A673 (cell line): Measurements from ENCODE around the gene MTAP. TPM values are rescaled to one million over a fixed set of nuclear protein-coding genes. Genes with fewer than 3 reads are reported as not detected.

ENCODE experiments used
- BruUV-seq: library from RNA; stranded (reverse); fragments of 400-500 nt; replicated peaks from 2 replicates; lab custom pipeline; 2021; lab: Mats Ljungman, UMichigan
- CTCF ChIA-PET: fragments of 300-600 bp; sonication (Branson Sonifier 250); formaldehyde crosslinking; loops from one replicate; lab custom pipeline; 2022; ENCODE audit warnings: antibody characterized with exemption; lab: Charles Lee
- POLR2A ChIA-PET: fragments of 300-600 bp; sonication (Branson Sonifier 250); formaldehyde crosslinking; loops from one replicate; lab custom pipeline; 2022; ENCODE audit warnings: antibody characterized with exemption; ENCODE audit not compliant: low non-redundant PET; lab: Charles Lee
- DNase-seq: peaks from one replicate; pipeline ENCODE4 v3.0.0-alpha.2; 2015; ENCODE audit warnings: low spot score
- H3K27ac ChIP-seq: fragments of 200-600 bp; sonication (generic); 2 replicates; pipeline ENCODE4 v1.5.1; 2016; ENCODE audit warnings: mixed run types, low read depth, mild to moderate bottlenecking, mixed read lengths, antibody characterized with exemption, low read length; ENCODE audit not compliant: poor library complexity, severe bottlenecking
- H3K27me3 ChIP-seq: fragments of 200-600 bp; sonication (generic); replicated peaks from 2 replicates; pipeline ENCODE4 v1.6.1; 2017; ENCODE audit warnings: mixed run types, low read depth, mild to moderate bottlenecking, mixed read lengths, antibody characterized with exemption, low read length; ENCODE audit not compliant: insufficient read depth, poor library complexity
- H3K36me3 ChIP-seq: fragments of 200-600 bp; sonication (generic); 2 replicates; pipeline ENCODE4 v1.6.1; 2016; ENCODE audit warnings: mixed run types, mild to moderate bottlenecking, mixed read lengths, antibody characterized with exemption, low read length; ENCODE audit not compliant: insufficient read depth, poor library complexity, severe bottlenecking
- H3K4me1 ChIP-seq: fragments of 200-600 bp; sonication (generic); 2 replicates; pipeline ENCODE4 v1.6.1; 2017; ENCODE audit warnings: mixed run types, mild to moderate bottlenecking, mixed read lengths, antibody characterized with exemption, low read length; ENCODE audit not compliant: insufficient read depth, poor library complexity, severe bottlenecking
- H3K4me3 ChIP-seq: fragments of 200-600 bp; sonication (generic); 2 replicates; pipeline ENCODE4 v1.5.1; 2016; ENCODE audit warnings: low read depth, mixed run types, mild to moderate bottlenecking, mixed read lengths, low read length; ENCODE audit not compliant: poor library complexity, severe bottlenecking
- H3K9me3 ChIP-seq: fragments of 200-600 bp; sonication (generic); 2 replicates; pipeline ENCODE4 v1.6.1; 2016; ENCODE audit warnings: mixed run types, low read depth, mild to moderate bottlenecking, mixed read lengths, antibody characterized with exemption, low read length; ENCODE audit not compliant: poor library complexity, severe bottlenecking
- EZH2 ChIP-seq: fragments of 200-600 bp; sonication (generic); IDR thresholded peaks from 2 replicates; pipeline ENCODE4 v1.6.1; 2017; ENCODE audit warnings: borderline replicate concordance, low read depth, mild to moderate bottlenecking, mixed read lengths, antibody characterized with exemption, low read length; ENCODE audit not compliant: poor library complexity, severe bottlenecking
- intact Hi-C: fragments of 100-400 bp; cut with micrococcal nuclease; formaldehyde crosslinking; loops from one replicate; pipeline ENCODE4 v1.10.0; 2022; ENCODE audit not compliant: unreplicated experiment
- total RNA-seq: library from RNA; stranded (reverse); gene quantifications from 2 replicates; pipeline ENCODE4 v1.2.3, GENCODE V29; 2021
- TF ChIP-seq, protein P1 (sequence below): fragments of 300-800, 200-600 bp; sonication (generic); conservative IDR thresholded peaks from 2 replicates; pipeline ENCODE4 v1.5.1; 2017; ENCODE audit warnings: low read depth, mild to moderate bottlenecking, antibody characterized with exemption, low read length, moderate library complexity, mixed read lengths

The MTAP gene
- total RNA-seq, 1 experiment from 2014 or later: 39.2 TPM

DNA sequence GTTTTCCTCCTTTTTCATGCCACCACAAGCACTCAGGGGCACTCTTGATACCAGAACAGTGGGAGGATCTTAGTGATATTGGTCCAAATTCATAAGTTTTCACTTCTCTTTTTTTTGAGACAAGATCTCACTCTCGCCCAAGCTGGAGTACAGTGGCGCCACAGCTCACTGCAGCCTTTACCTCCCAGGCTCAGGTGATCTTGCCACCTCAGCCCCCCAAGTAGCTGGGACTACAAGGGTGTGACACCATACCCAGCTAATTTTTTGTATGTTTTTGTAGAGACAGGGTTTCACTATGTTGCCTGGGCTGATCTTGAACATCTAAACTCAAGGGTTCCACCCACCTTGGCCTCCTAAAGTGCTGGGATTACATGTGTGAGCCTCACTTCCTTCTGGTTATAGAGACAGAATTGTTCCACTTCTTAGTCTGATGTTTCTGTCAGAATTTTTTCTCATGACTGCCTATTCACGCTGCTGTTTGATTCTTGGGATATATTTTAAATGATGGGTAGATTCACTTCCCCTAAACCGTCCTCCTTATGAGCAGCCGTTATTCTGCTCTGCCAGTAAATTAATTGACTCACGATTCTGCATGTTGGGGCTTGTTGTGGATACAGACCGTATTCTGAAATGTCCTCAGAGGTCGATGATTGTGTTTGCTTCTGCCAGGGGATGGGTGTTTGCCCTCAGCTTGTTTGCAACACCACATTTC is 30.8 kb downstream of the MTAP start:
- TF ChIP-seq, protein P1, sequence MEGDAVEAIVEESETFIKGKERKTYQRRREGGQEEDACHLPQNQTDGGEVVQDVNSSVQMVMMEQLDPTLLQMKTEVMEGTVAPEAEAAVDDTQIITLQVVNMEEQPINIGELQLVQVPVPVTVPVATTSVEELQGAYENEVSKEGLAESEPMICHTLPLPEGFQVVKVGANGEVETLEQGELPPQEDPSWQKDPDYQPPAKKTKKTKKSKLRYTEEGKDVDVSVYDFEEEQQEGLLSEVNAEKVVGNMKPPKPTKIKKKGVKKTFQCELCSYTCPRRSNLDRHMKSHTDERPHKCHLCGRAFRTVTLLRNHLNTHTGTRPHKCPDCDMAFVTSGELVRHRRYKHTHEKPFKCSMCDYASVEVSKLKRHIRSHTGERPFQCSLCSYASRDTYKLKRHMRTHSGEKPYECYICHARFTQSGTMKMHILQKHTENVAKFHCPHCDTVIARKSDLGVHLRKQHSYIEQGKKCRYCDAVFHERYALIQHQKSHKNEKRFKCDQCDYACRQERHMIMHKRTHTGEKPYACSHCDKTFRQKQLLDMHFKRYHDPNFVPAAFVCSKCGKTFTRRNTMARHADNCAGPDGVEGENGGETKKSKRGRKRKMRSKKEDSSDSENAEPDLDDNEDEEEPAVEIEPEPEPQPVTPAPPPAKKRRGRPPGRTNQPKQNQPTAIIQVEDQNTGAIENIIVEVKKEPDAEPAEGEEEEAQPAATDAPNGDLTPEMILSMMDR: no peak
- no peak for TF ChIP-seq EZH2
- no peak overlapping the region for H3K27ac ChIP-seq
- no peaks in the 10 kb centered on the region for H3K9me3 ChIP-seq
- H3K4me1 ChIP-seq: peaks cover 5% of the 10 kb centered on the region
- intact Hi-C loops: no loop called here
- no peaks in the 10 kb centered on the region for H3K27me3 ChIP-seq
- POLR2A ChIA-PET: no interaction called here
- DNase-seq: no peak
- H3K4me3 ChIP-seq: no peak overlapping the region
- CTCF ChIA-PET: no interaction called here
- no TSS peak for BruUV-seq
- H3K36me3 ChIP-seq: peaks cover 32% of the 10 kb centered on the region

- H3K36me3 ChIP-seq: peaks cover 35% of the 10 kb centered on the region
- no peak overlapping the region for H3K4me3 ChIP-seq
- H3K4me1 ChIP-seq: peaks cover 5% of the 10 kb centered on the region
- ChIA-PET POLR2A (no interaction called here), CTCF (no interaction called here)
- TF ChIP-seq EZH2: no peak
- TF ChIP-seq, protein P1: no peak
- H3K27ac ChIP-seq: no peak overlapping the region
- H3K9me3 ChIP-seq: no peaks in the 10 kb centered on the region
- intact Hi-C loops: no loop called here
- no TSS peak for BruUV-seq
- no peaks in the 10 kb centered on the region for H3K27me3 ChIP-seq
- no peak for DNase-seq
Measured at GRCh38 chr9:21835121-21835520, 32.7 kb downstream of the MTAP start.

DNA sequence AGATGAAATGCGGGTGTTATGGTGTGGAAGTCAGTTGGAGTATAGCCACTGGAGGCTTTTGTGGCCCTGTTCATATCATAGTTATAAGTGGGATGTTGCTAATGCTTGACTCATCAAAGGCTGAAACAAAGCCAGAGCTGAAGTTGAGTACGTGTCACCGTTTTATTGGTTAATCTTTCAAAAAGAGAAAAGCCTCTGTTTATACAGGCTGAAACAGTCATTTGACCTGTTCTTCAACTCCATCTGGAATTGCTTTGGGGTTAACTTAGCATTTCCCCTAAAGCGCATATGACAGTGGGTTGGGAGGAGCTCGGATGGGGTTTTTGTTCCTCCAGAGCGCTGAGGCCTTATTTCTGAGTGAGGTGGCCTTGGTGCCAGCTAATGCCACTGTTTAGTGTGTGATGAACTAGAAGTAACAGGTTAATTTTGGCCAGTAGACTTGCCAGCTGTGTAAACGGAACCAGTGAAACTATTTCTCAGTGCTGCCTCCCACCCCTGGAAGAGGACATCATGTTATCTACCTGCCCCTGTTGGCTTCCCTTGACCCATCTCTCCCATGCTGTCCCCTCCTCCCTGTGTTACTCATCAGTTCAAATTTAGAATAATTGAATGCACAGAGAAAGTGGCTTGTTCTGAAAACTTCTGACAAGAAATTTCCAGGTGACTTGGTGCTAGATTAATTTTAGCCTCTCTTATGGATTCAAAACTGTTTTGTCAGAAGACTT is 34.2 kb downstream of the MTAP start:
- Histone ChIP-seq H3K36me3 (peaks cover 47% of the 10 kb centered on the region), H3K27me3 (no peaks in the 10 kb centered on the region), H3K27ac (no peak overlapping the region), H3K4me3 (no peak overlapping the region), H3K9me3 (no peaks in the 10 kb centered on the region), H3K4me1 (peaks cover 5% of the 10 kb centered on the region)
- peak; percentile 30 for DNase-seq
- ChIA-PET POLR2A (no interaction called here), CTCF (no interaction called here)
- no TSS peak for BruUV-seq
- intact Hi-C loops: no loop called here
- TF ChIP-seq, protein P1: no peak
- no peak for TF ChIP-seq EZH2
